ENCODE results near the gene KCNMA1.

KCNMA1 gene

GRCh38 chr10:77264527-77264926, 373.1 kb downstream of the KCNMA1 start:
- Mint-ChIP-seq H3K27me3 (ENCODE audit: low read depth) (peaks cover 16% of the 10 kb centered on the region), H3K4me1 (ENCODE audit: low read depth) (peaks cover 16% of the 10 kb centered on the region), H3K36me3 (ENCODE audit: low read depth) (no peaks in the 10 kb centered on the region), H3K4me3 (peak overlapping the region; percentile 66), H3K9me3 (peaks cover 3% of the 10 kb centered on the region), H3K27ac (peak overlapping the region; percentile 75)
- DNase-seq (ENCODE audit: low spot score): no peak

GRCh38 chr10:77264107-77264506, 373.5 kb downstream of the KCNMA1 start:
- Mint-ChIP-seq H3K9me3 (peaks cover 3% of the 10 kb centered on the region), H3K27me3 (ENCODE audit: low read depth) (peaks cover 16% of the 10 kb centered on the region), H3K4me1 (ENCODE audit: low read depth) (peaks cover 16% of the 10 kb centered on the region), H3K27ac (peak overlapping the region; percentile 75), H3K36me3 (ENCODE audit: low read depth) (no peaks in the 10 kb centered on the region), H3K4me3 (peak overlapping the region; percentile 66)
- peak; percentile 5 for DNase-seq (ENCODE audit: low spot score)

- no peak for DNase-seq (ENCODE audit: low spot score)
- Mint-ChIP-seq H3K4me1 (ENCODE audit: low read depth) (peaks cover 16% of the 10 kb centered on the region), H3K9me3 (peaks cover 3% of the 10 kb centered on the region), H3K36me3 (ENCODE audit: low read depth) (no peaks in the 10 kb centered on the region), H3K4me3 (peak overlapping the region; percentile 66), H3K27me3 (ENCODE audit: low read depth) (peaks cover 16% of the 10 kb centered on the region), H3K27ac (no peak overlapping the region)
These were observed 373.9 kb downstream of the KCNMA1 start for GRCh38 chr10:77263700-77264099.

GRCh38 chr10:77261146-77261545, 376.5 kb downstream of the KCNMA1 start:
- peaks cover 16% of the 10 kb centered on the region for H3K4me1 Mint-ChIP-seq (ENCODE audit: low read depth)
- H3K27ac Mint-ChIP-seq: no peak overlapping the region
- H3K36me3 Mint-ChIP-seq (ENCODE audit: low read depth): no peaks in the 10 kb centered on the region
- H3K4me3 Mint-ChIP-seq: no peak overlapping the region
- DNase-seq (ENCODE audit: low spot score): no peak
- peaks cover 12% of the 10 kb centered on the region for H3K27me3 Mint-ChIP-seq (ENCODE audit: low read depth)
- peaks cover 3% of the 10 kb centered on the region for H3K9me3 Mint-ChIP-seq

- DNase-seq (ENCODE audit: low spot score): no peak
- Mint-ChIP-seq H3K4me1 (ENCODE audit: low read depth) (peaks cover 11% of the 10 kb centered on the region), H3K36me3 (ENCODE audit: low read depth) (no peaks in the 10 kb centered on the region), H3K4me3 (no peak overlapping the region), H3K9me3 (peaks cover 3% of the 10 kb centered on the region), H3K27ac (no peak overlapping the region), H3K27me3 (ENCODE audit: low read depth) (peaks cover 10% of the 10 kb centered on the region)
These were observed 378.3 kb downstream of the KCNMA1 start for GRCh38 chr10:77259171-77259874.

DNA sequence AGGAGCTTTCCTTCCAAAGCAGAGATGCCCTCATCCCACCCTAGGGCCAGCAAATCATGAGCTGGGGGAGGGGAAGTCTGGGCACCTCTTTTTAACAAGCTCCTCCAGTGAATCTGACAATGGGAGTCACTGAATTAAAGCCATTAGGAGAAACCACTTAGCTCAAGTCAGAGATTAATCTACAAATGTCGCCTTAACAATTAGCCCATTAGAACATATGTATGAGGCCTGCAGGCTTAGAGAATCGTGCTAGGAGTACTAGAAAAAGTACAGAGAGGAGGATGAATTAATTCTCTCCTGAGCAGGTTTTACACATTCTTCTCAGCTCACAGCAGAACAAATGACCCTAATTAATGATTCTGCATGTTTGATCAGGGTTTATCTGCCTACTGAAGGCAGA, 381.3 kb downstream of the KCNMA1 start:
- Mint-ChIP-seq H3K9me3 (no peaks in the 10 kb centered on the region), H3K4me1 (ENCODE audit: low read depth) (no peaks in the 10 kb centered on the region), H3K27ac (no peak overlapping the region), H3K4me3 (no peak overlapping the region), H3K36me3 (ENCODE audit: low read depth) (no peaks in the 10 kb centered on the region), H3K27me3 (ENCODE audit: low read depth) (peaks cover 8% of the 10 kb centered on the region)
- DNase-seq (ENCODE audit: low spot score): no peak

- H3K4me1 Mint-ChIP-seq (ENCODE audit: low read depth): no peaks in the 10 kb centered on the region
- no peaks in the 10 kb centered on the region for H3K9me3 Mint-ChIP-seq
- DNase-seq (ENCODE audit: low spot score): no peak
- no peaks in the 10 kb centered on the region for H3K36me3 Mint-ChIP-seq (ENCODE audit: low read depth)
- no peaks in the 10 kb centered on the region for H3K27me3 Mint-ChIP-seq (ENCODE audit: low read depth)
- H3K4me3 Mint-ChIP-seq: no peak overlapping the region
- H3K27ac Mint-ChIP-seq: no peak overlapping the region
These were observed 384.0 kb downstream of the KCNMA1 start for GRCh38 chr10:77253556-77254064.

- Mint-ChIP-seq H3K9me3 (no peaks in the 10 kb centered on the region), H3K4me3 (no peak overlapping the region), H3K4me1 (ENCODE audit: low read depth) (no peaks in the 10 kb centered on the region), H3K36me3 (ENCODE audit: low read depth) (no peaks in the 10 kb centered on the region), H3K27me3 (ENCODE audit: low read depth) (no peaks in the 10 kb centered on the region), H3K27ac (no peak overlapping the region)
- no peak for DNase-seq (ENCODE audit: low spot score)
These were observed 384.5 kb downstream of the KCNMA1 start for GRCh38 chr10:77253147-77253545.

- Mint-ChIP-seq H3K36me3 (ENCODE audit: low read depth) (no peaks in the 10 kb centered on the region), H3K27me3 (ENCODE audit: low read depth) (no peaks in the 10 kb centered on the region), H3K4me1 (ENCODE audit: low read depth) (no peaks in the 10 kb centered on the region), H3K9me3 (no peaks in the 10 kb centered on the region), H3K4me3 (no peak overlapping the region), H3K27ac (no peak overlapping the region)
- DNase-seq (ENCODE audit: low spot score): no peak
These were observed 385.0 kb downstream of the KCNMA1 start for GRCh38 chr10:77252380-77253146.

DNA sequence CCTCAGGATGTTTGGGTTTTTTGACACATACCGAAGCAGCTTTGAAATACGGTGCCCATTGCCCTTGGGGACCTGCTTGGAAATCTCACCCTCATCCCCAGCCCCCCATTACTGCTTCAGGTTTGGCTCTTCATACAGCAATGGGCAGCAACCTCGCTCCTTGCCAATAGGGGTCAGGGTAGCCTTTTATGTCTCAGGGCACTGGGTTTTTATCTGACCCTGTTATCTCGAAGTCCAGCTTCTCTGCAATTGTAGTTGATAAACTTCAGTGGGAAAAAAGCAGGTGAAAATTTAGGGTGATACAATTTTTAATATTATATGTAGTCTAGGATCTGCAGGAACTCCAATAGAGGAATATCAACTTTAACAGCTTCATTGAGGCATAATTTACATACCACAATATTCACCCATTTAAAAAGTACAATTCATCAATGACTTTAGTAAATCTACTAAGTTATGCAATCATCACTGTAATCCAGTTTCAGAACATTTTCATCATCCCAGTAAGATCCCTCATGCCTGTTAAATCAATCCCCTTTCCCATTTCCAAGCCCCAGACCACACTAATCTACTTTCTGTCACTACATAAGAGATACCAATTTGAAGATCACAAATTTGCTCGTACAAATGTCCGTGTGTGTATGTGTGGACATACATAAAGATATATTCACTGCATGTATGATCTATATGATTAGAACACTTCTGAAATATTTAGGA, 386.2 kb downstream of the KCNMA1 start:
- Mint-ChIP-seq H3K27ac (no peak overlapping the region), H3K9me3 (no peaks in the 10 kb centered on the region)
- DNase-seq (ENCODE audit: low spot score): no peak

DNA sequence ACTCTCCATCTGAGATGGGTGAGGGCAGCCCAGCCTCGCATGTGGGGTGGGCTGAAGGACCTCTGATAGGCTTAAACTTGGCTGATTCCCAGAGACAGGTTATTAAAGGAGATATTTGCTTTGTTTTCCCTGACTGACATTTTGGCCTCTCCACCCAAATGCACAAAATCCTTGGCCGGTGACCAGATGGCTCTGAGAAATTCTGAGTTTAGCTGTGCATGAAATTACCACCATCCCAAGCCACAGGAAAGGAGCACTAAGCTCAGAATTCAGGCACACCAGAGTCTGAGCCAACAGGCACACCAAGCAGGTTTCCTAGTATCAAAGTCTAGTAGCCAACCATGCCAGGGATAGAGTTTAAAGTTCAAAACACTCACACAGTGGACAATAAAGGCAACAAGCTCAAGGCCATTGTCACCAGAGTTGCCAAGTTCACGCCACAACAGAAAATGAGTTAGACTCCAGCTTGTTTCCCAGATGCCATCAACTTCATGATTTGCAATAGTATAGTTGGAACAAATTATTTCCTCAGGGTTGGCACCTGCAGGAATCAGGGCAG, 387.6 kb downstream of the KCNMA1 start:
- no peak overlapping the region for H3K27ac Mint-ChIP-seq
- no peak for DNase-seq (ENCODE audit: low spot score)
- H3K4me1 Mint-ChIP-seq (ENCODE audit: low read depth): no peaks in the 10 kb centered on the region
- no peaks in the 10 kb centered on the region for H3K9me3 Mint-ChIP-seq
- H3K36me3 Mint-ChIP-seq (ENCODE audit: low read depth): no peaks in the 10 kb centered on the region
- no peak overlapping the region for H3K4me3 Mint-ChIP-seq
- H3K27me3 Mint-ChIP-seq (ENCODE audit: low read depth): no peaks in the 10 kb centered on the region

More for the DNA sequence above, 386.2 kb downstream of the KCNMA1 start:
- Mint-ChIP-seq H3K27me3 (ENCODE audit: low read depth) (no peaks in the 10 kb centered on the region), H3K4me1 (ENCODE audit: low read depth) (no peaks in the 10 kb centered on the region), H3K36me3 (ENCODE audit: low read depth) (no peaks in the 10 kb centered on the region), H3K4me3 (no peak overlapping the region)

- H3K9me3 Mint-ChIP-seq: no peaks in the 10 kb centered on the region
- H3K4me1 Mint-ChIP-seq (ENCODE audit: low read depth): no peaks in the 10 kb centered on the region
- no peak for DNase-seq (ENCODE audit: low spot score)
- no peaks in the 10 kb centered on the region for H3K27me3 Mint-ChIP-seq (ENCODE audit: low read depth)
- no peaks in the 10 kb centered on the region for H3K36me3 Mint-ChIP-seq (ENCODE audit: low read depth)
- no peak overlapping the region for H3K4me3 Mint-ChIP-seq
- no peak overlapping the region for H3K27ac Mint-ChIP-seq
These were observed 389.4 kb downstream of the KCNMA1 start for GRCh38 chr10:77248104-77248790.

Measured in T-helper 2 cell treated with Interferon-gamma antibody and Interleukin-4, amounts not matched to agents 5 μg/mL and 100 μg/mL, for 36 hours (primary cell).